KMS-11 (cell line): ENCODE data around the gene OLFM3.

Experiments
- H2AFZ ChIP-seq: fragments of 200-600 bp; sonication (generic); 2 replicates; pipeline ENCODE4 v1.6.1; 2016; ENCODE audit warnings: antibody characterized with exemption, mixed run types, low read depth
- H3K27ac ChIP-seq: fragments of 200-600 bp; sonication (generic); 2 replicates; pipeline ENCODE4 v1.6.1; 2016; ENCODE audit warnings: mild to moderate bottlenecking, mixed run types
- H3K27me3 ChIP-seq: fragments of 200-600 bp; sonication (generic); 2 replicates; pipeline ENCODE4 v1.6.1; 2017; ENCODE audit warnings: mild to moderate bottlenecking, low read depth, mixed run types, moderate library complexity; ENCODE audit not compliant: insufficient read depth
- H3K36me3 ChIP-seq: fragments of 200-600 bp; sonication (generic); 2 replicates; pipeline ENCODE4 v1.6.1; 2017; ENCODE audit warnings: mild to moderate bottlenecking, mixed run types; ENCODE audit not compliant: insufficient read depth
- H3K4me1 ChIP-seq: fragments of 200-600 bp; sonication (generic); 2 replicates; pipeline ENCODE4 v1.6.1; 2016; ENCODE audit warnings: mild to moderate bottlenecking, low read depth, mixed run types; ENCODE audit not compliant: poor library complexity, severe bottlenecking
- H3K4me2 ChIP-seq: fragments of 200-600 bp; sonication (generic); 2 replicates; pipeline ENCODE4 v1.7.0; 2016; ENCODE audit warnings: mild to moderate bottlenecking, mixed run types
- H3K4me3 ChIP-seq: fragments of 200-600 bp; sonication (generic); IDR thresholded peaks from 2 replicates; pipeline ENCODE4 v1.6.1; 2017; ENCODE audit warnings: low read depth, low read length, mixed read lengths; ENCODE audit not compliant: insufficient read depth
- H3K79me2 ChIP-seq: fragments of 200-600 bp; sonication (generic); 2 replicates; pipeline ENCODE4 v1.6.1; 2016; ENCODE audit warnings: low read depth, mixed run types; ENCODE audit not compliant: insufficient read depth
- H3K9ac ChIP-seq: fragments of 200-600 bp; sonication (generic); 2 replicates; pipeline ENCODE4 v1.6.1; 2016; ENCODE audit warnings: mild to moderate bottlenecking, mixed run types
- H4K20me1 ChIP-seq: fragments of 200-600 bp; sonication (generic); 2 replicates; pipeline ENCODE4 v1.6.1; 2016; ENCODE audit warnings: mild to moderate bottlenecking, mixed run types; ENCODE audit not compliant: insufficient read depth
- TF ChIP-seq, protein P1 (sequence below): fragments of 200-600 bp; sonication (generic); conservative IDR thresholded peaks from 2 replicates; pipeline ENCODE4 v1.6.1; 2017; ENCODE audit warnings: low read depth, mild to moderate bottlenecking, antibody characterized with exemption, low read length, moderate library complexity, mixed read lengths

OLFM3 gene

DNA sequence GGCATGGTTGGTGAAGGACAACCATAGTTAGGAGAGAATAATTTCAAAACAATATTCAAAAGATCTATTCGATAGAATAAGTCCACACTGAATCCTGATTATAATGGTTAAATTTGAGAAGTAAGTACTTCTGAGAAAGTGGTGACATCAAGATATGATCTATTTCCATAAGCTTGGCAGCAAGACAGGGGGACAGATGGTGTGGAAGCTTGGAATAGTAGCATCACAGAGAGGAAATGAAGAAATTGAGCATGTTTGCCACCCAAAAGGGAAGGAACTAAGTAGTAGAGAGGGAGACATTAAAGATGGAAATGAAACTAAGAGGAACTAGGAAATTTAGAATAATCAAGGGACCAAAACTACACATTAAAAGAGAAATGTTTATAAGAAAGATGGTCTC lies 94.5 kb downstream of the OLFM3 start:
- no peaks in the 10 kb centered on the region for H3K27me3 ChIP-seq
- no peak overlapping the region for H3K4me2 ChIP-seq
- no peak overlapping the region for H2AFZ ChIP-seq
- H4K20me1 ChIP-seq: no peaks in the 10 kb centered on the region
- TF ChIP-seq, protein P1, sequence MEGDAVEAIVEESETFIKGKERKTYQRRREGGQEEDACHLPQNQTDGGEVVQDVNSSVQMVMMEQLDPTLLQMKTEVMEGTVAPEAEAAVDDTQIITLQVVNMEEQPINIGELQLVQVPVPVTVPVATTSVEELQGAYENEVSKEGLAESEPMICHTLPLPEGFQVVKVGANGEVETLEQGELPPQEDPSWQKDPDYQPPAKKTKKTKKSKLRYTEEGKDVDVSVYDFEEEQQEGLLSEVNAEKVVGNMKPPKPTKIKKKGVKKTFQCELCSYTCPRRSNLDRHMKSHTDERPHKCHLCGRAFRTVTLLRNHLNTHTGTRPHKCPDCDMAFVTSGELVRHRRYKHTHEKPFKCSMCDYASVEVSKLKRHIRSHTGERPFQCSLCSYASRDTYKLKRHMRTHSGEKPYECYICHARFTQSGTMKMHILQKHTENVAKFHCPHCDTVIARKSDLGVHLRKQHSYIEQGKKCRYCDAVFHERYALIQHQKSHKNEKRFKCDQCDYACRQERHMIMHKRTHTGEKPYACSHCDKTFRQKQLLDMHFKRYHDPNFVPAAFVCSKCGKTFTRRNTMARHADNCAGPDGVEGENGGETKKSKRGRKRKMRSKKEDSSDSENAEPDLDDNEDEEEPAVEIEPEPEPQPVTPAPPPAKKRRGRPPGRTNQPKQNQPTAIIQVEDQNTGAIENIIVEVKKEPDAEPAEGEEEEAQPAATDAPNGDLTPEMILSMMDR: no peak
- no peak overlapping the region for H3K9ac ChIP-seq
- H3K4me3 ChIP-seq: no peak overlapping the region
- H3K27ac ChIP-seq: no peak overlapping the region
- H3K36me3 ChIP-seq: no peaks in the 10 kb centered on the region
- no peaks in the 10 kb centered on the region for H3K79me2 ChIP-seq
- H3K4me1 ChIP-seq: no peaks in the 10 kb centered on the region

DNA sequence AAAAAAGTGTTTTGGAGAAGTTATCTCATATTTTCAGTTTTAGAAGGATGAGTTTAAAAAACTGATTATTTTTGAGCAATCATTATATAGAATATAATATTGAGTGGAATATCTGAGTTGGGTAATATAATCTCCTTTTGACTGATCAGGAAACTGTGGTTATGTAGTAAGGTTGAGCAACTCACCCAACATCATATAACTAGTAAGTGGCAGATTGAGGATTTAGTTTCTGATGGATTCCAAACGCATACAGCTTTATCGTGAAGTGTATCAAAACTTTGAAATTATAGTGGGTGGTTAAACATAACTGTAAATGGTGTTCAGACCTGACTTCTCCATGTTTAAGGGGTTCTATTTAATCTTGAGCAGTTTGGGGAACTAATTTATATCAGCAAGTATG lies 98.6 kb downstream of the OLFM3 start:
- H3K27me3 ChIP-seq: no peaks in the 10 kb centered on the region
- no peak overlapping the region for H3K4me2 ChIP-seq
- H3K27ac ChIP-seq: no peak overlapping the region
- no peaks in the 10 kb centered on the region for H3K79me2 ChIP-seq
- no peak overlapping the region for H2AFZ ChIP-seq
- no peaks in the 10 kb centered on the region for H3K4me1 ChIP-seq
- TF ChIP-seq, protein P1: no peak
- no peaks in the 10 kb centered on the region for H4K20me1 ChIP-seq
- H3K36me3 ChIP-seq: no peaks in the 10 kb centered on the region
- H3K9ac ChIP-seq: no peak overlapping the region
- no peak overlapping the region for H3K4me3 ChIP-seq

DNA sequence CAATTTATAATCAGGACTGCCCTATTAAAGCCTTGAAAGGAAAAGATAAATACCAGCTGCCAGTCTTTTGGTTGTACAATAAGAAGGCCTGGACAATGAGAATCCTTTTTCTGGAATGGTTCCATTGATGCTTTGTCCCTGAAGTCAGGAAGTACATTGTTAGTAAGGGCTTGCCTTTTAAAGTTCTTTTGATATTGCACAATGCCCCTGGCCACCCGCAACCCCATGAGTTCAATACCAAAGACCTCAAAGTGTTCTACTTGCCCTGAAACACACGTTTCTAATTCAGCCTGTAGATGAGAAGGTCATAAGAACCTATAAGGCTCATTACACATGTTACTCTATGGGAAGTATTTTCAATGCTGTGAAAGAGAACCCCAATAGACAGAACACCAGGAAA lies 112.1 kb downstream of the OLFM3 start:
- no peaks in the 10 kb centered on the region for H3K27me3 ChIP-seq
- no peak overlapping the region for H3K4me3 ChIP-seq
- H3K9ac ChIP-seq: no peak overlapping the region
- no peak overlapping the region for H3K4me2 ChIP-seq
- no peak overlapping the region for H3K27ac ChIP-seq
- H3K79me2 ChIP-seq: no peaks in the 10 kb centered on the region
- no peaks in the 10 kb centered on the region for H3K4me1 ChIP-seq
- TF ChIP-seq, protein P1: no peak
- no peak overlapping the region for H2AFZ ChIP-seq
- no peaks in the 10 kb centered on the region for H4K20me1 ChIP-seq
- no peaks in the 10 kb centered on the region for H3K36me3 ChIP-seq

DNA sequence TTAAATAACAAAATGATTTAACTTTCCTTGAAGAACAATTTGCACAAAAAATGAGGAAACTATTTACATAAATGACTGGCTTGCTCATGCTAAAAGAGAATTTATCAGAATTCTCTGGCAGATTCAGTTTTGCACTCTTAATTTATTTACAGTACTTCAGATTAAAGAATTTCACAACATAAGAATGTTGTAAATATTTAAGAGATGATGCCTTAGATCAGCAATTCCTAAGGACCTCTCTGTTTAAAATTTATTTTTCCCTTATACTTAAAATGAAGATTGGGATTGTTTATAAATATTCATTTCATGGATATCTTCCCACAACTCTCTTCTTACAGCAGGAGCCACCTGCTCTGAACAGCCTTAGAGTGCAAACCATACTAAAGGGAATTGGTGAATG lies 120.8 kb downstream of the OLFM3 start:
- Histone ChIP-seq H2AFZ (no peak overlapping the region), H3K27ac (no peak overlapping the region), H3K4me2 (no peak overlapping the region), H3K9ac (no peak overlapping the region), H3K27me3 (no peaks in the 10 kb centered on the region), H3K4me1 (no peaks in the 10 kb centered on the region), H3K36me3 (no peaks in the 10 kb centered on the region), H3K79me2 (no peaks in the 10 kb centered on the region), H3K4me3 (no peak overlapping the region), H4K20me1 (no peaks in the 10 kb centered on the region)
- TF ChIP-seq, protein P1: no peak

DNA sequence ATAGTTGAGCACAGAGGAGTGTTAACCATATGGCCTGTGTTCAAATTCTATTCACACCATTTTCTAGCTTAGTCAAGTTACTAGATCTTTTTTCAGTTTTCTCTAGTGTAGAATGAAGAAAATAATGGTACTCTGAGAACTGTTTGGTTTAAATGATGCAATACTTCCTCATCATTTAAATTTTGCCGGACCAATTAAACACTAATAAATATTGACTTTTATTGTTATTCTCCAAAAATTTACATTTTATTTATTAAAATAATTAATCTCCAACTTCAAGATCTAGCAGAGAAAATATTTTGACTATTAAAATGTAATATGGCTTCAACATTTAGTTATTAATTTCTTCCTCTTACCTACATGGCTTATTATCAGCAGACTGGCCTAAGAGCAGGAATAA lies 123.1 kb downstream of the OLFM3 start:
- no peak overlapping the region for H3K4me3 ChIP-seq
- H3K9ac ChIP-seq: no peak overlapping the region

More for the DNA sequence above, 123.1 kb downstream of the OLFM3 start:
- Histone ChIP-seq H3K36me3 (no peaks in the 10 kb centered on the region), H3K79me2 (no peaks in the 10 kb centered on the region), H3K4me2 (no peak overlapping the region), H3K4me1 (no peaks in the 10 kb centered on the region), H3K27ac (no peak overlapping the region), H4K20me1 (no peaks in the 10 kb centered on the region), H3K27me3 (no peaks in the 10 kb centered on the region), H2AFZ (no peak overlapping the region)
- TF ChIP-seq, protein P1: no peak
